ENCODE measurements around the gene CHCHD6. TPM values are rescaled to one million over a fixed set of nuclear protein-coding genes. Genes with fewer than 3 reads are reported as not detected.

Gene CHCHD6
- total RNA-seq, 4 donors from 2014 or later: 13.4 to 22.0 (median 16.1) TPM

DNA sequence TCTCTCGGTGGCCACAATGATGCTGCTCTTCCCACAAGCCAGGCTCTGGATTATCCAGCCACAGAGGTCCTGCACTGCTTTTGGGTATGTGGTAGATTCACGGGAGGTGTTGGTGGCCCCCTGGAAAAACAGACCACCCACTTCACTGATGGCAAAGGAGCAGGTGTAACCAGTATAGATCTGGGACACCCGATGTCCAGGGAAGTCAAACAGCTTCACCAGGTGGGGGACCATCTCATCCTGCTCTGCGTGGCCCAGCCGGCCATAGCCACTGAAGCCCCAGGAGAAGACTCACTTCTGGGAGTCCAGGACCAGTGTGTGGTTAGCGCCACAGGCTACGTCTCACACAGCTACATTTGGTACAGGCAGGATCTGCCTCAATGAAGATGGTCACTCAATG is 62.6 kb downstream of the CHCHD6 start:
- no peak for DNase-seq (ENCODE audit: low spot score in 2 of 2)
- Histone ChIP-seq H3K4me3 (no peak overlapping the region), H3K27ac (no peak overlapping the region), H3K4me1 (no peaks in the 10 kb centered on the region), H3K36me3 (no peaks in the 10 kb centered on the region), H3K9me3 (no peaks in the 10 kb centered on the region), H3K27me3 (no peaks in the 10 kb centered on the region)
- WGBS: 100% methylated on average over 1 of the region's 7 CpGs
- TF ChIP-seq POLR2A (IDR thresholded peaks at IDR 0.05): no peak
- no peak for TF ChIP-seq CTCF (IDR thresholded peaks at IDR 0.05)
- TF ChIP-seq POLR2AphosphoS5 (IDR thresholded peaks at IDR 0.05): no peak

GRCh38 chr3:126768903-126769302 is 64.9 kb downstream of the CHCHD6 start:
- no peaks in the 10 kb centered on the region for H3K9me3 ChIP-seq
- no peak overlapping the region for H3K27ac ChIP-seq
- DNase-seq (ENCODE audit: low spot score in 2 of 2): no peak
- WGBS: 95% methylated on average over 3 of the region's 3 CpGs
- no peaks in the 10 kb centered on the region for H3K27me3 ChIP-seq
- no peaks in the 10 kb centered on the region for H3K4me1 ChIP-seq
- H3K36me3 ChIP-seq: no peaks in the 10 kb centered on the region
- H3K4me3 ChIP-seq: no peak overlapping the region
- TF ChIP-seq CTCF (IDR thresholded peaks at IDR 0.05) (no peak), POLR2A (IDR thresholded peaks at IDR 0.05) (no peak), EP300 (IDR thresholded peaks at IDR 0.05) (no peak), POLR2AphosphoS5 (IDR thresholded peaks at IDR 0.05) (no peak)

GRCh38 chr3:126770096-126770495 is 66.1 kb downstream of the CHCHD6 start:
- no peaks in the 10 kb centered on the region for H3K36me3 ChIP-seq
- TF ChIP-seq CTCF (IDR thresholded peaks at IDR 0.05) (no peak), EP300 (IDR thresholded peaks at IDR 0.05) (no peak), POLR2AphosphoS5 (IDR thresholded peaks at IDR 0.05) (no peak), POLR2A (IDR thresholded peaks at IDR 0.05) (no peak)
- no peak overlapping the region for H3K27ac ChIP-seq
- no peaks in the 10 kb centered on the region for H3K9me3 ChIP-seq
- H3K4me3 ChIP-seq: no peak overlapping the region
- no peak for DNase-seq (ENCODE audit: low spot score in 2 of 2)
- no peaks in the 10 kb centered on the region for H3K4me1 ChIP-seq
- H3K27me3 ChIP-seq: no peaks in the 10 kb centered on the region

- H3K4me1 ChIP-seq: no peaks in the 10 kb centered on the region
- TF ChIP-seq CTCF (IDR thresholded peaks at IDR 0.05) (no peak), POLR2A (IDR thresholded peaks at IDR 0.05) (no peak), EP300 (IDR thresholded peaks at IDR 0.05) (no peak)
- H3K27ac ChIP-seq: no peak overlapping the region
- H3K36me3 ChIP-seq: no peaks in the 10 kb centered on the region
- no peak overlapping the region for H3K4me3 ChIP-seq
- 36% methylated on average over 5 of the region's 5 CpGs for WGBS
- no peaks in the 10 kb centered on the region for H3K9me3 ChIP-seq
- DNase-seq (ENCODE audit: low spot score in 2 of 2): no peak
- no peaks in the 10 kb centered on the region for H3K27me3 ChIP-seq
Observed at GRCh38 chr3:126773167-126773566, 69.1 kb downstream of the CHCHD6 start.

- DNase-seq (ENCODE audit: low spot score in 2 of 2): no peak
- Histone ChIP-seq H3K4me3 (no peak overlapping the region), H3K36me3 (no peaks in the 10 kb centered on the region), H3K4me1 (no peaks in the 10 kb centered on the region), H3K27ac (no peak overlapping the region), H3K27me3 (no peaks in the 10 kb centered on the region), H3K9me3 (no peaks in the 10 kb centered on the region)
- WGBS: 96% methylated on average over 1 of the region's 1 CpG
- TF ChIP-seq POLR2AphosphoS5 (IDR thresholded peaks at IDR 0.05) (no peak), POLR2A (IDR thresholded peaks at IDR 0.05) (no peak)
Observed at GRCh38 chr3:126773783-126774182, 69.7 kb downstream of the CHCHD6 start.

DNA sequence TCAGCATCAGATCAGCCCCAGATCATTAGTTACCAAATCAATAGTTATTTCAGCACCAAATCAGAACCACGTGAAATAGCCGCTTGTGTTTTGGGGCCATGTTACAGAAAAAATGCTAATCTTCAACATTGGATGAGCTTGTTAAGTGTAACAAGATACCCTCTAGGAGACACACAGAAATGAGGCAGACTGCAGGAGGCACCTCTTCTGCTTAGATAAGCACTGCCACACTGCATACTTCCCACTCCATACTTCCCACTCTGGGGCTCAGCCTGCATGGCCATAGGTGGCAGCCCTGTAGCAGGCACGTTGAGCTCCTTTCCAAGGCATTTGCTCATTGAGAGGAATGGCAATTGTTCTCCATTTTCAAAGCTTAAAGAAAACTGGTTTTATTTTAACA is 73.3 kb downstream of the CHCHD6 start:
- Histone ChIP-seq H3K27me3 (no peaks in the 10 kb centered on the region), H3K36me3 (no peaks in the 10 kb centered on the region), H3K4me1 (peaks cover 18% of the 10 kb centered on the region), H3K9me3 (no peaks in the 10 kb centered on the region), H3K27ac (no peak overlapping the region), H3K4me3 (no peak overlapping the region)
- 96% methylated on average over 3 of the region's 3 CpGs for WGBS
- TF ChIP-seq EP300 (IDR thresholded peaks at IDR 0.05) (no peak), POLR2A (IDR thresholded peaks at IDR 0.05) (no peak), CTCF (IDR thresholded peaks at IDR 0.05) (no peak), POLR2AphosphoS5 (IDR thresholded peaks at IDR 0.05) (no peak)
- no peak for DNase-seq (ENCODE audit: low spot score in 2 of 2)
